Activated naive CD8-positive, alpha-beta T cell treated with anti-CD3 and anti-CD28 coated beads, Interleukin-2, amount 50 U/mL, for 24 hours (primary cell): Measurements from ENCODE around the gene ASB10.

Experiments
- ATAC-seq: fragments of 150-1000 bp; cut with Tn5 transposase; one replicate; pipeline ENCODE4 v1.10.0; 2021
- DNase-seq: peaks from one replicate; pipeline ENCODE4 v3.0.0; 2021
- H3K27ac Mint-ChIP-seq: one replicate; pipeline ENCODE4 v1.8.0; 2021; ENCODE audit warnings: mild to moderate bottlenecking, mixed read lengths
- H3K27me3 Mint-ChIP-seq: one replicate; pipeline ENCODE4 v1.8.0; 2021; ENCODE audit warnings: mixed read lengths
- H3K36me3 Mint-ChIP-seq: one replicate; pipeline ENCODE4 v1.8.0; 2021; ENCODE audit warnings: low read depth, mixed read lengths
- H3K4me1 Mint-ChIP-seq: one replicate; pipeline ENCODE4 v1.8.0; 2021; ENCODE audit warnings: mixed read lengths
- H3K4me3 Mint-ChIP-seq: one replicate; pipeline ENCODE4 v1.8.0; 2021; ENCODE audit warnings: mild to moderate bottlenecking, moderate library complexity, mixed read lengths
- H3K9me3 Mint-ChIP-seq: one replicate; pipeline ENCODE4 v1.8.0; 2021; ENCODE audit warnings: mixed read lengths

Gene ASB10

DNA sequence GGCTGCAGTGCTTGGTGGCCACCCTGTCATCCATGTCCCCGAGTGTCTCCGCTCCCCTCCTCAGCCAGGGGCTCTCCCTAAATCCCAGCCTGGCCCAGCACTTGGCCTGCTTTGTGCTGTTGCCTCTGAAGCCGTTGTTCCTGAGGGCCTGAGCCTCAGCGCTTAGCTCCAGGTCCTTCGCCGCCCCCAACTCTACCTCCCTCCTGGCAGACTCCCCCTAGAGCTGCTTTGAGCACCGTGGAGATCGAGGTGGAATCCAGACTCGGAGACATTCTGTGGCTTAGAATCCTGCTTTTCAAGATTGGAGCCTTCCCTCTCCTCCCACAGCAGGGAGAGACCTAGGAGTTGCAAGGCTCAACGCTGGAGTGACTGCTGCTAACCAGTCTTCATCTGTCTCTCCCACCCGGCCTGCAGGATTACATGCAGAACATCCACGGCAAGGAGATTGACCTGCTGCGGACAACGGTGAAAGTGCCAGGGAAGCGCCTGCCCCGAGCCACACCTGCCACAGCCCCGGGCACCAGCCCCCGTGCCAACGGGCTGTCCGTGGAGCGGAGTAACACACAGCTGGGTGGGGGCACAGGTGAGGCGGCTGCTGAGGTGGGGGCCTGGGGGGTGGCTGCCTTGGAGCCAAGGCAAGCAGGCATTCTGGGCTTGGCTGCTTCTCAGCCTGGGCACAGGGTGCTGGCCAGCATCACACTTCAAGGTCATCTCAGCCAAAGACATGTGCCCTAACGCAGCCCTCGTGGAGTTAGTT lies 52.9 kb downstream of the ASB10 start:
- ATAC-seq (no peak), DNase-seq (no peak)
- Mint-ChIP-seq H3K4me3 (no peak overlapping the region), H3K9me3 (no peaks in the 10 kb centered on the region), H3K27me3 (no peaks in the 10 kb centered on the region), H3K27ac (no peak overlapping the region), H3K36me3 (no peaks in the 10 kb centered on the region), H3K4me1 (no peaks in the 10 kb centered on the region)

- no peaks in the 10 kb centered on the region for H3K27me3 Mint-ChIP-seq
- H3K9me3 Mint-ChIP-seq: no peaks in the 10 kb centered on the region
- ATAC-seq: no peak
- no peak overlapping the region for H3K27ac Mint-ChIP-seq
- H3K36me3 Mint-ChIP-seq: peaks cover 1% of the 10 kb centered on the region
- no peaks in the 10 kb centered on the region for H3K4me1 Mint-ChIP-seq
- no peak for DNase-seq
- H3K4me3 Mint-ChIP-seq: no peak overlapping the region
Observed at GRCh38 chr7:151133266-151133985, 53.6 kb downstream of the ASB10 start.

DNA sequence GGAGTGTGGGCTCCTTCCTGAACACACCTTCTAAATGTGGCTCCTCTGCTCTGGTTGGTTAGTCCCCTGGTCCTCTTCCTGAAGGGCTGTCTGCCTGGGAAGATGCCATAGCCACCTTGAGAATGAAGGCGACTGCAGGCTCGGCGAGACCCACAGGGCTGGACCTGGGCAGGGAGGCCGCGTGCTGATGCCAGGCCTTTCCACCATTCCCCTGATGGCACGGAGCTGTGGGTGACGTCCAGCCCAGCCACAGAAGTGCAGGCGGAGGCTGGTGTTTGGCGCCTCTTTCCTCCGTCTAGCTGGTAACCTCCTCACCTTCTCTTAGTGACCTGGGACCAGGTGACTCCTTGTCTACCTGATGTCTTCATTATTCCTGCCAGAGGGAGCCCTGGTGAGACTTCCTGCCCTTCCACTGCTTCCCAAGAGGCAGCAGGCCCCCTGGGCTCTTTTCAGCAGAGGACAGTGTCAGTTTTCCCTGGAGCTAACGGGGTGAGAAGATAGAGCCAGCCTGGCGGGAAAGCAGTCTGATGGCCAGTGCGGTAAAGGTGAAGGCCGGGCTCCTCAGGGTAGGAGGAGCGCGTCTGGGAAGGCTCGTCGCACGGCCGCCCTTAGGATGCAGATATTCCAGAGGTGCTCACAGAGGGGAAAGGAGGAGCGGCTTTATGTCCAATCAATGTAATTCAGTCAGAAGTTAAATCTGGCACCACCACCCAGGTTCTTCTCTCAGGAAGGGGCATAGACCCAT lies 54.4 kb downstream of the ASB10 start:
- Mint-ChIP-seq H3K9me3 (no peaks in the 10 kb centered on the region), H3K27me3 (no peaks in the 10 kb centered on the region)
- DNase-seq: no peak

GRCh38 chr7:151131592-151132293 lies 55.3 kb downstream of the ASB10 start:
- no peaks in the 10 kb centered on the region for H3K9me3 Mint-ChIP-seq
- ATAC-seq (no peak), DNase-seq (no peak)
- H3K36me3 Mint-ChIP-seq: peaks cover 3% of the 10 kb centered on the region
- H3K4me1 Mint-ChIP-seq: no peaks in the 10 kb centered on the region
- H3K4me3 Mint-ChIP-seq: no peak overlapping the region
- H3K27ac Mint-ChIP-seq: no peak overlapping the region
- H3K27me3 Mint-ChIP-seq: no peaks in the 10 kb centered on the region

More for the DNA sequence above, 54.4 kb downstream of the ASB10 start:
- no peak overlapping the region for H3K27ac Mint-ChIP-seq
- H3K4me1 Mint-ChIP-seq: no peaks in the 10 kb centered on the region
- H3K4me3 Mint-ChIP-seq: no peak overlapping the region
- no peak for ATAC-seq
- H3K36me3 Mint-ChIP-seq: peaks cover 3% of the 10 kb centered on the region

GRCh38 chr7:151131224-151131591 lies 55.8 kb downstream of the ASB10 start:
- Mint-ChIP-seq H3K36me3 (peaks cover 3% of the 10 kb centered on the region), H3K27me3 (no peaks in the 10 kb centered on the region), H3K4me3 (no peak overlapping the region), H3K9me3 (no peaks in the 10 kb centered on the region), H3K4me1 (no peaks in the 10 kb centered on the region), H3K27ac (no peak overlapping the region)
- ATAC-seq (no peak), DNase-seq (no peak)

DNA sequence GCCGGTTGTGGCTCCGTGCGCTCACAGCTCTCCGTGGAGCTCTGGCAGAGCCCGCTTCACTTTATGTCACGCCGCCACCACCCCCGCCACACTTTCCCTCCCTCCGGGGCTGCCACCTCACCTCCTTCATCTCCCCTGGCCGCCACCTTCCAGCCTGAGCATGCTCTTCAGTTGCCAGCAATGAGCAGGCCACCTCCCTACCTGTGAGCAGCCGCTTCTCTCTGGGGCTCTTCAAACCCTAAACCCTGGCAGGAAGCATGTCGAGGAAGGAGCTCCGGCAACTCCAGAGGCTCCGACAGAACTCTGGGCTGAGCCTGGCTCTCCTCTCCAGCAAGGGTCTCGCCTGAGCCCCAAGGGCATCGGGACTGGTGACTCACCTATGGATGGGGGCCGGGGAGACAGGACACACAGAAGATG lies 56.3 kb downstream of the ASB10 start:
- H3K4me1 Mint-ChIP-seq: no peaks in the 10 kb centered on the region
- H3K9me3 Mint-ChIP-seq: no peaks in the 10 kb centered on the region
- H3K36me3 Mint-ChIP-seq: peaks cover 3% of the 10 kb centered on the region
- DNase-seq (no peak), ATAC-seq (no peak)
- H3K27me3 Mint-ChIP-seq: no peaks in the 10 kb centered on the region
- H3K27ac Mint-ChIP-seq: no peak overlapping the region
- no peak overlapping the region for H3K4me3 Mint-ChIP-seq

DNA sequence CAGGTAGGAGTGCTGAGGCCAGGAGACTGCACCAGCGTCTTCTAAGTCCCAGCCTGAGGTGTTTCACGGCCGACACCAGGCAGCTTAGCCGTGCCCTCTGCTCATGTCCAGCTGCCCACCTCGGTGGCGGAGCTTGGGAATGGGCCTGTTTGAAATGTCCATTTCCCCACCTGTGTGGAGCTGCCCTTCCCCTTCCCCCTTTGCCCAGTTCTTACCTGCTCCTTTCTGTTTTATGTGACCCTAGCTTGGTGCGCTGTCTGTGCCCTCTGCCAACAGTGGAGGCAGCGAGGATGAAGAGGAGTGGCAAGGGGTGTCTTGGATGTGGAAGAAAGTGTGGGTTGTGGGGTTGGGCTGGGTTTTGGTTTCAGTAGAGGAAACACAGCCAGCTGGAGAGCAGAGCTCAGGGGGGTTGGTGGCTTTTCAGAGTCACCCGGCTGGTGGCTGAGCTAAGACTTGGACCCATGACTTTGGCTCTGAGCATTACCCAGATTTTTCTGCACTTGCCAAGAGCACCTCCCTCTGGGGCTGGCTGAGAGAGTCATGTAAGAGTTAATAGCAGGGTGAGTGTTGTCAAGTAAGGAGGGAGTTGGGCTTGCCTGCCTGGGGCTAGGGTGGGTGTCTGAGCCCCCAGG lies 57.0 kb downstream of the ASB10 start:
- Mint-ChIP-seq H3K27ac (no peak overlapping the region), H3K27me3 (no peaks in the 10 kb centered on the region), H3K4me3 (no peak overlapping the region), H3K36me3 (peaks cover 3% of the 10 kb centered on the region), H3K9me3 (no peaks in the 10 kb centered on the region), H3K4me1 (no peaks in the 10 kb centered on the region)
- no peak for DNase-seq
- no peak for ATAC-seq

GRCh38 chr7:151129117-151129959 lies 57.7 kb downstream of the ASB10 start:
- DNase-seq (no peak), ATAC-seq (no peak)
- no peak overlapping the region for H3K27ac Mint-ChIP-seq
- no peaks in the 10 kb centered on the region for H3K9me3 Mint-ChIP-seq
- no peak overlapping the region for H3K4me3 Mint-ChIP-seq
- H3K4me1 Mint-ChIP-seq: no peaks in the 10 kb centered on the region
- peaks cover 3% of the 10 kb centered on the region for H3K36me3 Mint-ChIP-seq
- no peaks in the 10 kb centered on the region for H3K27me3 Mint-ChIP-seq

DNA sequence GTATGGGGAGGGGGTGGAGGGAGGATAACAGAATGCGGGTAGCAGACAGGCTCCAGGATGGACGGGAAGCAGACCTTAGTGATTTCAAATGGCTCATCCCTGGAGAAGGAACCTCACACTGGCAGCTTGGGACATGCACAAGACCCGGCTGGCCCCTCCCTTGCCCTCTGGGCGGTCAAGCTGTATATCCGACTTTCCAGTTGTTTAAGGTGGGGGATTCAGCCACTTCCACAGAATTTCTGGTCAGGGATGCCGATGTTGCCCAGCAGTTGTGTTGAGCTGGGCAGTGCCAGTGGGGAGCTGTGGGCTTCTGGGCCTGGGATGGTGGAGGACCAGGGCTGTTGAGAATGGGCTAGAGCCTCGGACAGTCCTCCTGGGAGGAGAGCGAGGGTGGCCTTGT lies 58.3 kb downstream of the ASB10 start:
- no peak for ATAC-seq
- Mint-ChIP-seq H3K4me3 (no peak overlapping the region), H3K9me3 (no peaks in the 10 kb centered on the region), H3K27ac (no peak overlapping the region), H3K4me1 (no peaks in the 10 kb centered on the region), H3K36me3 (peaks cover 4% of the 10 kb centered on the region), H3K27me3 (no peaks in the 10 kb centered on the region)
- no peak for DNase-seq

GRCh38 chr7:151128144-151128543 lies 58.9 kb downstream of the ASB10 start:
- no peaks in the 10 kb centered on the region for H3K27me3 Mint-ChIP-seq
- ATAC-seq (no peak), DNase-seq (no peak)
- no peaks in the 10 kb centered on the region for H3K9me3 Mint-ChIP-seq
- no peak overlapping the region for H3K4me3 Mint-ChIP-seq
- no peaks in the 10 kb centered on the region for H3K4me1 Mint-ChIP-seq
- H3K27ac Mint-ChIP-seq: no peak overlapping the region
- peaks cover 5% of the 10 kb centered on the region for H3K36me3 Mint-ChIP-seq

DNA sequence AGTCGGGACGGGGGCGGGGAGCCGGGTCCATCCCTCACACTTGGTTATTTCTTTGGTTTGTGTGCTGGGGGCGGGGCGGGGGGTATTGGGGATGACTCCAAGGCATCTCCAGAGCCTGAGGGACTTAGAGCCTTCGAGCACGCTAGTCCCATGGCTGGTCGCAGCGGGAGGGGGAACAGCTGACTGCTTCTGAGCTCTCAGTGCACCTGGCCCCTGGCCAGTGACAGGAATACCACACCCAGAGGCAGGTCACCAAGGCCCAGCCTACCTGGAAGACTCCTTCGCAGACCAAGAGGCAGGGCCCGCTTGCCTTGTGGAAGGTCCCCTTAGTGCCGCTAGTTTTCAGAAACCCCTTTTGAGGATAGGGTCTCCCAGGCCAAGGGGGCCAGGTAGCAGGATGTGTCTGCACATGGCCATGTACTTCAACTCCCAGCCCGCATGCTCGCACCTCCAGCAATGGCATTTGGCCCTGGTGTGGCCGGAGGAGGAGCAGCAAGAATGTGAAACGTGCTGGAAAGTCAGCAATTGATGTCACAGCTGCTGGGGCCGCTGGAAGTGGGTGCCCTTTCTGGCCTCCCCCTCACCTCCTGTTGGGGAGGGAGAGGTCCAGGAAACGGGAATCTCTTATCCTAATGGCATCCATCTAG lies 60.4 kb downstream of the ASB10 start:
- H3K4me1 Mint-ChIP-seq: no peaks in the 10 kb centered on the region
- H3K27me3 Mint-ChIP-seq: no peaks in the 10 kb centered on the region
- ATAC-seq: no peak
- DNase-seq: no peak
- no peak overlapping the region for H3K27ac Mint-ChIP-seq
- peaks cover 5% of the 10 kb centered on the region for H3K36me3 Mint-ChIP-seq
- H3K9me3 Mint-ChIP-seq: no peaks in the 10 kb centered on the region
- H3K4me3 Mint-ChIP-seq: no peak overlapping the region

GRCh38 chr7:151125846-151126481 lies 61.1 kb downstream of the ASB10 start:
- Mint-ChIP-seq H3K27me3 (no peaks in the 10 kb centered on the region), H3K36me3 (peaks cover 5% of the 10 kb centered on the region), H3K4me1 (no peaks in the 10 kb centered on the region), H3K9me3 (no peaks in the 10 kb centered on the region), H3K27ac (no peak overlapping the region), H3K4me3 (no peak overlapping the region)
- ATAC-seq (no peak), DNase-seq (no peak)
